ENCODE data around the gene PRICKLE4. TPM values are rescaled to one million over a fixed set of nuclear protein-coding genes. Genes with fewer than 3 reads are reported as not detected.

PRICKLE4 gene
- total RNA-seq, 1 experiment from 2014 or later: 1.5 TPM

Other genes starting within 250 kb of the PRICKLE4 start
- 19.5 to 36.6 TPM (median 19.8 TPM) in 3 replicates for gene FOXP4, start 234.4 kb upstream of the PRICKLE4 start, total RNA-seq (2021)
- 63.2 to 86.2 TPM (median 74.6 TPM) in 3 replicates for gene MDFI, start 142.3 kb upstream of the PRICKLE4 start, total RNA-seq (2021)
- 3.1 to 3.9 TPM (median 3.3 TPM) in 3 replicates for gene TFEB, start 45.2 kb upstream of the PRICKLE4 start, total RNA-seq (2021)
- gene PGC, start 33.4 kb upstream of the PRICKLE4 start, total RNA-seq (2021): 0.55 to 0.63 TPM (median 0.62 TPM) in 3 replicates
- 5.5 to 7.8 TPM (median 6.0 TPM) in 3 replicates for gene FRS3, start 882 bp upstream of the PRICKLE4 start, total RNA-seq (2021)
- gene TOMM6, start 6.9 kb downstream of the PRICKLE4 start, total RNA-seq (2021): 219 to 233 TPM (median 228 TPM) in 3 replicates
- 16.3 to 18.4 TPM (median 17.3 TPM) in 3 replicates for gene USP49, start 114.6 kb downstream of the PRICKLE4 start, total RNA-seq (2021)
- 37.5 to 42.4 TPM (median 38.9 TPM) in 3 replicates for gene MED20, start 140.4 kb downstream of the PRICKLE4 start, total RNA-seq (2021)
- 40.3 to 50.8 TPM (median 43.8 TPM) in 3 replicates for gene BYSL, start 140.7 kb downstream of the PRICKLE4 start, total RNA-seq (2021)
- 23.0 to 33.6 TPM (median 23.0 TPM) in 3 replicates for gene CCND3, start 161.0 kb downstream of the PRICKLE4 start, total RNA-seq (2021)